GM06990 (cell line): ENCODE measurements around the gene ABCD4.

Experiments used
- DNase-seq: peaks from one replicate; pipeline ENCODE4 v3.0.0-alpha.2; 2011; ENCODE audit not compliant: insufficient read length; ENCODE audit errors: extremely low read depth
- H3K27me3 ChIP-seq: replicated peaks from 2 replicates; pipeline ENCODE4 v1.6.0; 2011; ENCODE audit warnings: low read length; ENCODE audit not compliant: control insufficient read depth, insufficient read depth
- H3K36me3 ChIP-seq: 2 replicates; pipeline ENCODE4 v1.5.1; 2011; ENCODE audit warnings: low read length; ENCODE audit not compliant: control insufficient read depth, insufficient read depth
- H3K4me3 ChIP-seq: replicated peaks from 2 replicates; pipeline ENCODE4 v1.5.1; 2011; ENCODE audit warnings: low read depth, mild to moderate bottlenecking, control low read depth, low read length
- TF ChIP-seq, protein P1 (sequence below): IDR thresholded peaks from 2 replicates; pipeline ENCODE4 v1.5.1; 2011; ENCODE audit warnings: low read length, control low read depth, mild to moderate bottlenecking, inconsistent platforms; ENCODE audit not compliant: insufficient read depth, poor library complexity, severe bottlenecking

ABCD4 gene

DNA sequence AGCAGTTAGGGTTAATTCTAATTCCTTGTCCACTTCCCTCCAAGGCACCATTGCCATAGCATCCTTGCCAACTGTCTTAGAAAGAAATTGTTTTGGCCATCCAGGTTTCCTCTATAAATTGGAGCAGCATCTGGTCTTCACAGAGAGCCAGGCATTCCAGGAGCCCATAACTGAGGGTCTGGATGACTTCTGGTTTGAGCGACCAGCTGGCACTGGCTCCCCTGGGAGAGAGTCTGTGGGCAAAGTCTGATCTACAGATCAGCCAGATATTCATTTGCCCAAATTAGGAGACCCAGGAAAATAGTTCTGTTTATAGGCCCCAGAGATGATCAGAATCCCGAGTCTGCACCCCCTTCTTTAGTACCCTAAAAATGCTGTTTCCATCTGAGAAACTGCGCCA, 47.5 kb downstream of the ABCD4 start:
- no peaks in the 10 kb centered on the region; the same call in none of the 2 replicates for H3K27me3 ChIP-seq
- TF ChIP-seq, protein P1, sequence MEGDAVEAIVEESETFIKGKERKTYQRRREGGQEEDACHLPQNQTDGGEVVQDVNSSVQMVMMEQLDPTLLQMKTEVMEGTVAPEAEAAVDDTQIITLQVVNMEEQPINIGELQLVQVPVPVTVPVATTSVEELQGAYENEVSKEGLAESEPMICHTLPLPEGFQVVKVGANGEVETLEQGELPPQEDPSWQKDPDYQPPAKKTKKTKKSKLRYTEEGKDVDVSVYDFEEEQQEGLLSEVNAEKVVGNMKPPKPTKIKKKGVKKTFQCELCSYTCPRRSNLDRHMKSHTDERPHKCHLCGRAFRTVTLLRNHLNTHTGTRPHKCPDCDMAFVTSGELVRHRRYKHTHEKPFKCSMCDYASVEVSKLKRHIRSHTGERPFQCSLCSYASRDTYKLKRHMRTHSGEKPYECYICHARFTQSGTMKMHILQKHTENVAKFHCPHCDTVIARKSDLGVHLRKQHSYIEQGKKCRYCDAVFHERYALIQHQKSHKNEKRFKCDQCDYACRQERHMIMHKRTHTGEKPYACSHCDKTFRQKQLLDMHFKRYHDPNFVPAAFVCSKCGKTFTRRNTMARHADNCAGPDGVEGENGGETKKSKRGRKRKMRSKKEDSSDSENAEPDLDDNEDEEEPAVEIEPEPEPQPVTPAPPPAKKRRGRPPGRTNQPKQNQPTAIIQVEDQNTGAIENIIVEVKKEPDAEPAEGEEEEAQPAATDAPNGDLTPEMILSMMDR = no peak
- H3K36me3 ChIP-seq = no peaks in the 10 kb centered on the region

DNA sequence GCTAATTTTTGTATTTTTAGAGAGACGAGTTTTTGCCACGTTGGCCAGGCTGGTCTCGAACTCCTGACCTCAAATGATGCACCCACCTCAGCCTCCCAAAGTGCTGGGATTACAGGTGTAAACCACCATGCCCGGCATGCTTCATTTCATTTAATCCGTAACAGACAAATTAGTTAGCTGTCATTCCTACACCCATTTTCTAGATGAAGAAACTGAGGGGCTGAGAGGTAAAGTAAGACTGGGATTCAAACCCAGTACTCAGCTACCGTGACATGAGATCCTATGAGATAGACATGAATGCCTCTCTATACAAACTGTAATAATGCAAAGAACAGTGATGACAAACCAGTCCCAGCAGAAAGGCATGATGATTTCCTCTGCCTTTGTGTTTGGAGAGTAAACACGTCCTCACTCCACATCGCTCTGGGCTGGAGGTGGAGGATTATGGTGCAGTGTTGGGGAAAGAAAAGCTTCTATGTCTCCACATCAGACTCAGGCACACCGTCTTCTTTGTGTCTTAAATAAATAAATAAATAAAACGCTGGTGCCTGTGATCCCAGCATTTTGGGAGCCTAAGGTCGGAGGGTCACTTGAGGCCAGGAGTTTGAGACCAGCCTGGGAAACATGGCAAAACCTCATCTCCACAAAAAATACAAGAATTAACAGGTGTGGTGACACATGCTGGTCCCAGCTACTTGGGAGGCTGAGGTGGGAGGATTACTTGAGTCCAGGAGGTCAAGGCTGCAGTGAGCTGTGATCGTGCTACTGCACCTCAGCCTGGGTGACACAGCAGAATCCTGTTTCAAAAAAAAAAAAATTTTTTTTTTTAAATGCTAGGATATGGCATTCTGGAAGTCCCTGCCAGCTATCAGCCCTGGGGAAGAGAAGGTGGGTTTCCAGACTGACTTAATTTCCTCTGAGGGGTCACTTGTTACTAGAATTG, 53.0 kb downstream of the ABCD4 start:
- no peak overlapping the region for H3K4me3 ChIP-seq
- no peaks in the 10 kb centered on the region for H3K36me3 ChIP-seq
- no peak for DNase-seq
- TF ChIP-seq, protein P1 = no peak
- peaks cover 1% of the 10 kb centered on the region; the same call in 1 of the 2 replicates for H3K27me3 ChIP-seq

More for the DNA sequence above, 47.5 kb downstream of the ABCD4 start:
- H3K4me3 ChIP-seq = no peak overlapping the region
- DNase-seq = no peak

DNA sequence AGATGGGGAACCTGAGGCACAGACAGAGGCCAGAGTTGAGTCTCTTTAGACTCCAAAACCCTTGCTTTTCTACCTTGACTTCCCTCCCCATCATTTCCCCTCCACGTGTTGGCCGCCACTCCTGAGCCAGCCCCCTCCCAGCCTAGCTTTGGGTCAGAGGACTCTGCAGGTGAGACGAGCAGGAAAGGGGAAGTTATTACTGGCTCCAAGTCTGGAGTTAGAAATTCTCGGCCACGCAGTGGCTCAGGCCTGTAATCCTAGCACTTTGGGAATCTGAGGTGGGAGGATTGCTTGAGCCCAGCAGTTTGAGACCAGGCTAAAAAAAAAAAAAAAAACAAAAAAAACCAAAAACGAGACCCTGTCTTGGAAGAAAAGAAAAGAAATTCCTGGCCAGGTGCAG, 54.7 kb downstream of the ABCD4 start:
- DNase-seq = no peak
- no peak overlapping the region for H3K4me3 ChIP-seq
- H3K36me3 ChIP-seq = no peaks in the 10 kb centered on the region
- H3K27me3 ChIP-seq = peaks cover 5% of the 10 kb centered on the region
- TF ChIP-seq, protein P1 = no peak

DNA sequence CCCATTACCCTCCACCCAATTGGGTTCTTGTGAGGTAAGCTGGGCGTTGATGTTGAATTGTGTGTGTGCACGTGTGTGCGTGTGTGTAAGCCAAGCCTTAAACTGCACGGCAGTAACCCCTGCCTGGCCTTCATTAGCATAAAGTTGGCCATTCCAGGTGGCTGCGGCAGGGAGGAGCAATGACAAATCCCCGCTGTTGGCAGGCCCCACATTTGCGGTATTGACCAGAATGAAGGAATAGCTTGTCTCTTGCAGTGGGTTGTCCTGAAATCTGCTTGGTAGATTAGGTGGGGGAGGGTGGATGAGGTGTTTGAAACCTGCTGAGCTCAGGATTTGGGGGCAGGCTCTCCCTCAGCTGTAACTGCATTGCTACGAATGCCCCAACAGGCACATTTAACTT, 56.2 kb downstream of the ABCD4 start:
- DNase-seq = no peak
- Histone ChIP-seq H3K36me3 (no peaks in the 10 kb centered on the region), H3K4me3 (no peak overlapping the region), H3K27me3 (peaks cover 6% of the 10 kb centered on the region)
- TF ChIP-seq, protein P1 = no peak

DNA sequence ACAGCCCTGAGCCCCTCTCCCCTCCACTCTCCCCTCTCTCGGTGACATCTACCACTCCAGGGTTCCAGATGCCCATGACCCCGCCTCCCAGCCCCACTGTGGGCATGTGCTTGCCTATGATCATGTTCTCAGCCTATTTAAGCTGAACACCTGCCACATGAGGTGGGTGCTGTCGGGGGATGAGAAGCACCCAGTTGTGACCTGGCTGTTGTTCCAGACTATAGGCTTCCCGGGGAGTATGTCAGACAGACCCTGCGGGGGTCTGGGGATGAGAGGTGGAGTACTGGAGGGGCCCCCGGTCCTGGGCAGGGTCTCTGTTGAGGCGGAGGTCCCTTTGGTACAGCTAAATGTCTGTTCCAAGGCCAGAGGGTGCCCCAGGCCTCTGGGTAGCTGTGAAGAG, 57.4 kb downstream of the ABCD4 start:
- Histone ChIP-seq H3K36me3 (no peaks in the 10 kb centered on the region), H3K27me3 (peaks cover 6% of the 10 kb centered on the region)

More for the DNA sequence above, 57.4 kb downstream of the ABCD4 start:
- no peak for DNase-seq
- TF ChIP-seq, protein P1 = no peak
- H3K4me3 ChIP-seq = no peak overlapping the region
